T-helper 2 cell treated with Interferon-gamma antibody and Interleukin-4, amounts not matched to agents 5 μg/mL and 100 μg/mL, for 36 hours (primary cell): ENCODE results near the gene MVK.

Source experiments
- DNase-seq: peaks from one replicate; pipeline ENCODE4 v3.0.0; 2021; ENCODE audit warnings: low spot score
- H3K27ac Mint-ChIP-seq: one replicate; pipeline ENCODE4 v1.8.0; 2021; ENCODE audit warnings: mild to moderate bottlenecking, mixed read lengths
- H3K27me3 Mint-ChIP-seq: one replicate; pipeline ENCODE4 v1.8.0; 2021; ENCODE audit warnings: low read depth, mixed read lengths
- H3K36me3 Mint-ChIP-seq: one replicate; pipeline ENCODE4 v1.8.0; 2021; ENCODE audit warnings: low read depth, mixed read lengths
- H3K4me1 Mint-ChIP-seq: one replicate; pipeline ENCODE4 v1.8.0; 2021; ENCODE audit warnings: low read depth, mixed read lengths
- H3K4me3 Mint-ChIP-seq: one replicate; pipeline ENCODE4 v1.8.0; 2022; ENCODE audit warnings: mild to moderate bottlenecking, moderate library complexity, mixed read lengths
- H3K9me3 Mint-ChIP-seq: one replicate; pipeline ENCODE4 v1.8.0; 2021; ENCODE audit warnings: mixed read lengths

Gene MVK

DNA sequence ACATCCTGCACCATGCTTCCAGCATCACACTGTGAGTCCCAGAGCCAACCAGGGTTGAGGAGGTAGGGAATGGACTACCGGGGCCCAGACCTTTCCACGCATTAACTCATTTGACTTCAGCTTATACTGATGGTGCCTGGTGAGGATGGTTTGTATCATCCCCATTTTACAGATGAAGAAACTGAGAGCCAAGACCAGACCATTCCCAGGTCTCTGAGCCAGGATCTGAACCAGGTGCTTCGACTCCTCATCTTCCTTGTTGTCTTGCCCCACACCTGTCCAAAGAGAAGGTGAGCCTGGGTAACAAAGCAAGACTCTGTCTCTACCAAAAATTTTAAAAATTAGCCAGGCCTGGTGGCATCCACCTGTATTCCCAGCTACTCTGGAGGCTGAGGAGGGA lies 64.4 kb downstream of the MVK start:
- DNase-seq = no peak
- Mint-ChIP-seq H3K27me3 (peaks cover 3% of the 10 kb centered on the region), H3K9me3 (peaks cover 4% of the 10 kb centered on the region), H3K4me3 (no peak overlapping the region), H3K36me3 (no peaks in the 10 kb centered on the region), H3K27ac (no peak overlapping the region), H3K4me1 (no peaks in the 10 kb centered on the region)

DNA sequence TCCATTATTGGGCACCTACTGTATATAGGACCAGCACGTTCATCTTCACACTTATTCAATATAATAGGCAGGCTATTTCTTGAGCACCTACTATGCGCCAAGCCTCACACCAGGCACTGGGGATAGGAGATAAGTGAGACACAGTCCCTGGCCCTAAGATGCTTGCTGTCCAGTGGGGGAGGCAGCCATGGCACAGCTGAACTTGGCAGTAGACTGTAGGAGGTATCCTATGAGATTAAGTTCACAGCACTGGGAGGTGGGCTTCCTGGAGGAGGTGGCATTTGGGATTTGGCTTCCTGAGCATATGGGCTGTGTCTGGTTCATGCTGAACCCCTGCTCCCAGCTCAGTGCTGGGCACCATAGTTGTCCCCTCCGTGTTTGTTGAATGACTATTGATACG lies 65.1 kb downstream of the MVK start:
- Mint-ChIP-seq H3K9me3 (peaks cover 3% of the 10 kb centered on the region), H3K27ac (no peak overlapping the region), H3K4me3 (no peak overlapping the region), H3K27me3 (peaks cover 3% of the 10 kb centered on the region), H3K36me3 (no peaks in the 10 kb centered on the region), H3K4me1 (no peaks in the 10 kb centered on the region)
- no peak for DNase-seq

DNA sequence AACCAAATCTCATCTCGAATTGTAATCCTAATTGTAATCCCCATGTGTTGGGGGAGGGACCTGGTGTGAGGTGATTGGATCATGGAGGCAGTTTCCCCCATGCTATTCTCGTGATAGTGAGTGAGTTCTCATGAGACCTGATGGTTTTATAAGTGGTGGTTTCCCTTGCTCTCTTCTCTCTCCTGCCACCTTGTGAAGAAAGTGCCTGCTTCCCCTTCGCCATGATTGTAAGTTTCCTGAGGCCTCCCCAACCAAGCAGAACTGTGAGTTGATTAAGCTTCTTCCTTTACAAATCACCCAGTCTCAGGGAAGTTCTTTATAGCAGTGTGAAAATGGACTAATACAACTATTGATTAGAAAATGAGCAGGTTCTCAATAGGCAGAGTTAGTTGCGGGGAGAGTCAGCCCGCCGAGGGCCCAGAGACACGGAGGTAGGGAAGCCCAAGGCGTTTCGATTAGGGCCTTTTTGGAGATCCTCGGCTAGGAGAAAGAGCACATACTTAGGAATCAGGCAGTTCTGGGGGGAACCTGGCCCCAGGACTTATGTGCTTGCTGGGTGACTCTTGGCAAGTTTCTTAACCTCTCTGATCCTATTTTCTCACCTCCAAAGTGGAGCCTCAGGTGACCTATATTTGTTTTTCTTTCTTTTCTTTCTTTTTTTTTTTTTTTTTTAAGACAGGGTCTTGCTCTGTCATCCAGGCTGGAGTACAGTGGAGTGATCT lies 65.7 kb downstream of the MVK start:
- no peaks in the 10 kb centered on the region for H3K4me1 Mint-ChIP-seq
- no peaks in the 10 kb centered on the region for H3K9me3 Mint-ChIP-seq
- no peaks in the 10 kb centered on the region for H3K36me3 Mint-ChIP-seq
- no peak overlapping the region for H3K4me3 Mint-ChIP-seq
- H3K27me3 Mint-ChIP-seq = peaks cover 3% of the 10 kb centered on the region
- H3K27ac Mint-ChIP-seq = no peak overlapping the region
- no peak for DNase-seq

DNA sequence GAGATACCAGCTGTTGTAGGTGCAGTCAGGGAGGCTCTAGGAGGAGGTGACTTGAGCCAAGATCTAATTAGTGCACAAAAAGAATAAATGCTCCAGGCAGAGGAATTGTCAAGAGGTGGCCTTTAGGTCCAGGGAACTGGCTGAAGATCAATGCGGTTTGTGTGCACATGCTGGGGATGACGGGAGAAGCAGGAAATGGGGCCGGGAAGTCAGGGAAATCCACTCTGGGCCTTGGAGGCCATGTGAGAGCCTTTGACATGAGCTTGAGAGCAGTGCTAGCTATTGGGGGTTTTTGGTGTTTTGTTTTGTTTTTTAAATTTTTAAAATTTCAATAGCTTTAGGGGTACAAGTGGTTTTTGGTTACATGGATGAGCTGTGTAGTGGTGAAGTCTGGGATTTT lies 67.4 kb downstream of the MVK start:
- Mint-ChIP-seq H3K27me3 (peaks cover 3% of the 10 kb centered on the region), H3K4me1 (no peaks in the 10 kb centered on the region), H3K27ac (no peak overlapping the region), H3K4me3 (no peak overlapping the region), H3K36me3 (no peaks in the 10 kb centered on the region), H3K9me3 (no peaks in the 10 kb centered on the region)
- no peak for DNase-seq

DNA sequence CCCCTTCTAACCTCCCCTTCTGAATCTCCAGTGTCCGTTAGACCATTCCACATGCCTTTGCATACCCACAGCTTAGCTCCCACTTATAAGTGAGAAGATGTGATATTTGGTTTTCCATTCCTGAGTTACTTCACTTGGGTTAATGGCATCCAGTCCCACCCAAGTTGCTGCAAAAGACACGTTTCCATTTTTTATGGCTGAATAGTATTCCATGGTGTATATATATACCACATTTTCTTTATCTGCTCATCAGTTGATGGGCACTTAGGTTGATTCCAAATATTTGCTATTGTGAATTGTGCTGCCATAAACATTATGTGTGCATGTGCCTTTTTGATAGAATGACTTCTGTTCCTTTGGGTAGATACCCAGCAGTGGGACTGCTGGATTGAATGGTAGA lies 67.8 kb downstream of the MVK start:
- Mint-ChIP-seq H3K9me3 (no peaks in the 10 kb centered on the region), H3K27ac (no peak overlapping the region), H3K4me3 (no peak overlapping the region), H3K4me1 (no peaks in the 10 kb centered on the region), H3K27me3 (peaks cover 3% of the 10 kb centered on the region), H3K36me3 (no peaks in the 10 kb centered on the region)
- no peak for DNase-seq

DNA sequence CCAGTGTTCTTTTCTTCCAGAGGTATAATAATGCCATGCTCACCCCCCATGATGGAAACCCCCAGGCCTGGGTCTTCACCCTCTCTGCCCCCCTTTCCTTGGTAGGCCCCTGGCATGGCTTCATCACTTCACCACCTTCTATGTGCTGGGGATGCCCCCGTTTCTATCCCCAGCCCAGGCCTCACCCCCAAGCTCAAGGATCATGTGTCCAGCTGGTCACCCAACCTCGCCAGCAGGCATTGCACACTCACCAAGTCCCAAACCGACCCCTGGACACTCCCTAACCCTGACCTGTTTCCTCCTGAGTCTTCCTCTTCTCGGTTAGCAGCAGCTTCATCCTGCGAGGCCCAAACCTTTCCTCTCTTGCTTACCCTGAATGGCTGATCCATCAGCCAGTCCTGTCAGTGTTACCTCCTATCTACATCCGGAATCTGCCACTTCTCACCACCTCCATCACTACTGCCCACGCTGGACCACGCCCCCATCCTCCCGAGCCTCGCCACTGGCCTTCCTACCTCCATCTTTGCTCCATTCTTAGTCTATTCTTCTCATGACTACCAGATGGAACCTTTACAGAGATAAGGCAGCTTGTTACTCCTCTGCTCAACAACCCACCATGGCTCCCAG lies 69.0 kb downstream of the MVK start:
- no peak for DNase-seq
- H3K4me1 Mint-ChIP-seq = no peaks in the 10 kb centered on the region
- no peak overlapping the region for H3K4me3 Mint-ChIP-seq
- H3K27me3 Mint-ChIP-seq = peaks cover 3% of the 10 kb centered on the region
- H3K9me3 Mint-ChIP-seq = no peaks in the 10 kb centered on the region
- no peaks in the 10 kb centered on the region for H3K36me3 Mint-ChIP-seq
- H3K27ac Mint-ChIP-seq = no peak overlapping the region

DNA sequence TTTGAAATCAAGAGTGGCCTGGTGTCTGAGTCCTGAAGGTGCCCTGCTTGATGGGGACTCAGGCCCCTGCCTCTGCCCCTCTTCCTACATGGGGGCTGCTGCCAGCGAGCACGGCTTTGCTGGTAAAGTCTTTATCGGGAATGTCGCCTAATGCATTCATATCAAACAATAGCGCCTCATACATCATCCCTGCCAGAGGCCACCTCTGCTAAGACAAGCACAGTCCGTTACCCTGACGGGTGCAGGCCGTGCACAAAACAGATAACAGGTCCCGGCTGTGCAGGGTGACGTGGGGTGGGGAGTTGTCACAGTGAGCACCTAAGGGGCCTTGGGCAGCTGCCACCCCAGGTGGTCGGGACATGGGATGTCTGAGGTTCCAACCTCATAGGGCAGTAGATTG lies 71.6 kb downstream of the MVK start:
- Mint-ChIP-seq H3K36me3 (no peaks in the 10 kb centered on the region), H3K4me3 (no peak overlapping the region), H3K27ac (no peak overlapping the region), H3K4me1 (no peaks in the 10 kb centered on the region), H3K9me3 (no peaks in the 10 kb centered on the region), H3K27me3 (peaks cover 3% of the 10 kb centered on the region)
- DNase-seq = no peak

DNA sequence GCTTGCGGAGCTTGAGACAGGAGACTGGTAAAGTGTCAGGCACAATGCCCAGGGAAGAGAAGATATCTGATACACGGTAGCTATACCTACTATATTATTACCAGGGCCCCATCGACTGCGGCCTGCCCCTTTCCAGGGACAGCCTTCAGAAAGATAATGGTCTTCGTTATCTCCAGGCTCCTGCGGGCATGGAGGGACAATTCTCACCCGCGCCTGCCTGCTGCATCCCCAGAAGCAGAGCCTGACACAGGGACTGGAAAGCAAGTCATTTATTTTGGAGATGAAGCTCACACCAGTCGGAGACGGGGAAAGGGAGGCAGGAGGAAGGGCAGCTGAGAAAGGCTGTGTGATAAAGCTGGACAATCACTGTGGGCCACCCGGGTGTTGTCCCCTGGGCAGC lies 72.1 kb downstream of the MVK start:
- Mint-ChIP-seq H3K4me1 (no peaks in the 10 kb centered on the region), H3K27me3 (peaks cover 3% of the 10 kb centered on the region), H3K36me3 (no peaks in the 10 kb centered on the region), H3K4me3 (no peak overlapping the region), H3K9me3 (no peaks in the 10 kb centered on the region), H3K27ac (no peak overlapping the region)
- DNase-seq = no peak
